Mucosa of descending colon (tissue), 3 donors: ENCODE measurements around the gene RPL15. TPM values are rescaled to one million over a fixed set of nuclear protein-coding genes. Genes with fewer than 3 reads are reported as not detected.

Experiments
- ATAC-seq: fragments of 200-7000 bp; cut with Tn5 transposase; one replicate; pipeline ENCODE4 v1.9.1; 2020; ENCODE audit warnings: mild to moderate bottlenecking, moderate library complexity
- DNase-seq, 3 donors: peaks; one replicate each; pipeline ENCODE4 v3.0.0-alpha.2; 2020
- H3K36me3 ChIP-seq: fragments of 200-600 bp; one replicate; pipeline ENCODE4 v1.8.0; 2021; ENCODE audit warnings: low read depth, mild to moderate bottlenecking
- H3K4me1 ChIP-seq: fragments of 200-600 bp; one replicate; pipeline ENCODE4 v1.8.0; 2021; ENCODE audit warnings: low read depth, mild to moderate bottlenecking
- H3K4me3 ChIP-seq: fragments of 200-600 bp; one replicate; pipeline ENCODE4 v1.8.0; 2021; ENCODE audit warnings: mild to moderate bottlenecking
- H3K9me3 ChIP-seq: fragments of 200-600 bp; one replicate; pipeline ENCODE4 v1.8.0; 2021; ENCODE audit warnings: mild to moderate bottlenecking
- CTCF ChIP-seq: fragments of 200-600 bp; IDR thresholded peaks from one replicate; pipeline ENCODE4 v1.8.0; 2022; ENCODE audit warnings: antibody characterized with exemption, mild to moderate bottlenecking
- intact Hi-C, 2 donors: fragments of 100-400 bp; cut with DNase I in 1 of 2; cut with micrococcal nuclease in 1 of 2; formaldehyde crosslinking; loops; one replicate each; pipeline versions ENCODE4 v1.11.0 to v1.11.1; 2022; cut with DNase I, micrococcal nuclease
- total RNA-seq, 3 donors: library from RNA; stranded (reverse); fragmentation: NEBNext Ultra II Directional in 2 of 3; extraction: Animal tissue kit (Norgen Biotek cat#: 25700) in 2 of 3; gene quantifications; one replicate each; pipeline versions ENCODE4 v1.2.1 to v1.2.4, GENCODE V29; 2021 to 2023
- donor health status: DM: no; HTN: no; CAD: no; lungs with moderate emphysema.
- donor health status: DM: no; HTN: no; CAD: no.
- donor health status: DM: no; HTN: yes; CAD: no.

The RPL15 gene
- total RNA-seq, 3 donors from 2014 or later = 1,277 to 1,409 (median 1,319) TPM

- Histone ChIP-seq H3K4me3 (no peak overlapping the region), H3K36me3 (no peaks in the 10 kb centered on the region), H3K4me1 (peaks cover 10% of the 10 kb centered on the region), H3K9me3 (no peaks in the 10 kb centered on the region)
- TF ChIP-seq CTCF = no peak
- no peak for DNase-seq
- no peak for ATAC-seq
- intact Hi-C loops = no loop called here
Measured at GRCh38 chr3:23953523-23953922, 36.6 kb downstream of the RPL15 start.

GRCh38 chr3:23954144-23954543 lies 37.2 kb downstream of the RPL15 start:
- no peak for DNase-seq
- H3K4me3 ChIP-seq = no peak overlapping the region
- no peaks in the 10 kb centered on the region for H3K9me3 ChIP-seq
- no peaks in the 10 kb centered on the region for H3K36me3 ChIP-seq
- no peak for TF ChIP-seq CTCF
- peak; percentile 51 for ATAC-seq
- peaks cover 14% of the 10 kb centered on the region for H3K4me1 ChIP-seq
- intact Hi-C loops = no loop called here

GRCh38 chr3:23956701-23957100 lies 39.8 kb downstream of the RPL15 start:
- Histone ChIP-seq H3K36me3 (no peaks in the 10 kb centered on the region), H3K4me3 (no peak overlapping the region), H3K4me1 (peaks cover 17% of the 10 kb centered on the region), H3K9me3 (no peaks in the 10 kb centered on the region)
- no peak for DNase-seq
- intact Hi-C loops = no loop called here
- no peak for ATAC-seq
- TF ChIP-seq CTCF = no peak

GRCh38 chr3:23959135-23959900 lies 42.4 kb downstream of the RPL15 start:
- peak; percentile 98 for ATAC-seq
- Histone ChIP-seq H3K4me3 (no peak overlapping the region), H3K9me3 (no peaks in the 10 kb centered on the region), H3K36me3 (no peaks in the 10 kb centered on the region), H3K4me1 (peaks cover 17% of the 10 kb centered on the region)
- intact Hi-C loops = no loop called here
- no peak for TF ChIP-seq CTCF
- no peak for DNase-seq

GRCh38 chr3:23960649-23961048 lies 43.7 kb downstream of the RPL15 start:
- no peak for TF ChIP-seq CTCF
- intact Hi-C loops = no loop called here
- DNase-seq (no peak), ATAC-seq (peak; percentile 65)
- Histone ChIP-seq H3K36me3 (no peaks in the 10 kb centered on the region), H3K9me3 (no peaks in the 10 kb centered on the region), H3K4me3 (no peak overlapping the region), H3K4me1 (peaks cover 17% of the 10 kb centered on the region)
